GM19463 (cell line): ENCODE data around the gene ALKBH6.

Source experiments
- ATAC-seq: cut with Tn5 transposase; IDR thresholded peaks from one replicate; pipeline ENCODE4 v1.9.1; 2021; ENCODE audit warnings: mild to moderate bottlenecking, moderate library complexity; ENCODE audit not compliant: unreplicated experiment

Gene ALKBH6

DNA sequence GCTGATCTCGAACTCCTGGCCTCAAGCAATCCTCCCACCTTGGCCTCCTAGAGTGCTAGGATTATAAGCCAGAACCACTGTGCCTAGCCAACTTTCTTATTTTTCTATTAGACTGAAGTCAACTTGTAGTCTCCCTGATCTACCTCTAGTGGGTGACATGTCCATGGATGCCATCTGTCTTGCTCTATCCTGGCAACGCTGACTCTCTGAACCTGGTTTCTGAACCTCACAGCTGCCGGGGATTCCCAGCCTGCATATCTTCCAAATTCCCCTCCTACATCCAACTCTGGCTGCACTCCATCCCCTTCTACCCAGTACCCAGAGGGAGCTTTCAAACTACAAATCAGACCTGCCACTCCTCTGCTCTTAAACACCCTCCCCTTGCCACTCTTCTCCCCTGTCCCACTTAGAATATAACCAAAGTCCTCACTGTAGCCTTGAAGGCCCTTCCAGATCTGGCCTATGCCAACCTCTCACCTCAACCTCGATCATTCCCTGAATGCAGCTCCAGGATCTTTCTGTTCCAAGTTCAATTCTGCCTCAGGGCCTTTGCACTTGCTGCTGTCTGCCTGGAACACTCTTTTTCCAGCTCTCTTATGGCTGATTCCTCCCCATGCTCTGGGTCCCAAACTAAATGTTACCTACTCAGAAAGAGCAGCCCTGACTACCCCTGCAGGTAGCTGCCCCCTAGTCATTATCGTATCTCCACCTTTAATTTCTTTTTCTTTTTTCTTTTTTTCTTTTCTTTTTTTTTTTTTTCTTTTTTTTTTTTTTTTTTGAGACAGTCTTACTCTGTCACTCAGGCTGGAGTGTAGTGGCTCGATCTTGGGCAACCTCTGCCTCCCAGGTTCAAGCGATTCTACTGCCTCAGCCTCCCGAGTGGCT is 16.5 kb upstream of the ALKBH6 start:
- ATAC-seq: no peak

GRCh38 chr19:36028313-36029041 is 14.5 kb upstream of the ALKBH6 start:
- ATAC-seq: no peak

DNA sequence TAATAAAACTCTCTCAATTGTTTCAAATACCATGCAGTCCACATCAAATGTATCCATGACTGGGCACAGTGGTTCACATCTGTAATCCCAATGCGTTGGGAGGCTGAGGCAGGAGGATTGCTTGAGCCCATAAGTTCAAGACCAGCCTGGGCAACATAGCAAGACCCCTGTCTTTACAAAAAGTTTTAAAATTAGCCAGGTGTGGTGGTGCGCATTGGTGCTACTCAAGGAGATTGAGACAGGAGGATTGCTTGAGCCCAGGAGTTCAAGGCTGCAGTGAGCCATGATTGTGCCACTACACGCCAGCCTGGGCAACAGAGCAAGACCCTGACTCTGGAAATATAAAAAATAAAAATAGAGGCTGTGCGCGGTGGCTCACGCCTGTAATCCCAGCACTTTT is 13.7 kb upstream of the ALKBH6 start:
- no peak for ATAC-seq

GRCh38 chr19:36026091-36026876 is 12.3 kb upstream of the ALKBH6 start:
- no peak for ATAC-seq

DNA sequence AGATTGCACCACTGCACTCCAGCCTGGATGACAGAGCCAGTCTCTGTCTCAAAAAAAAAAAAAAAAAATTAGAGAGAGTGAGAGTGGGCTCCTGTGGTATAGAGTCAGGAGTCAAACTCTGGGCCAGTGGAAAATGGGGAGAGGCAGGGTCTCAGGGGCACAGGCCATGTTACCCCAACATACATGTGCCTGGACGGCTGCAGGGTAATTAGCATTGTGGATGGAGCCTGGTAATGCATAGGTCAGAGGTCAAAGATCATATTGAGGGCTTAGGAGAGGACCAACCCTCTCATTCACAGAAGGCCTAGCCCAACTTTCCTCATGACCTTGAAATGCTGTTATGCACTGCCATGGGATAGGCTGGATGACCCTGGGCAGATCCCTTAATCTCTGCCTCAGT is 11.5 kb upstream of the ALKBH6 start:
- ATAC-seq: no peak

DNA sequence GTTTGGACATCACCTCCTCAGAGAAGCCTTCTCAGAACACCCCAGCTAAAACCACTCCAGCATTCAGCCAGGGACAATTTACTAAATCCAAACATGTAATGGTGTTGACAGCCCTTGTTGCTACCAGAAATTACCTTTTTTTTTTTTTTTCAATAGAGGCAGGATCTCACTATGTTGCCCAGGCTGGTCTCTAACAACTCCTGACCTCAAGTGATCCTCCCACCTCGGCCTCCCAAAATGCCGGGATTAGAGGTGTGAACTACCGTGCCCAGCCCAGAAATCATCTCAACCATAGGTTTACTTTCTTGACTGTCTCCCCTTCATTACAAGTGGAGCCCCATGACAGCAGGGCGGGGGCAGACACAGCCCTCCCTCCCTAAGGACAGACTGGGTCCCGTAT is 9.4 kb upstream of the ALKBH6 start:
- ATAC-seq: no peak

GRCh38 chr19:36019061-36019670 is 5.2 kb upstream of the ALKBH6 start:
- no peak for ATAC-seq

DNA sequence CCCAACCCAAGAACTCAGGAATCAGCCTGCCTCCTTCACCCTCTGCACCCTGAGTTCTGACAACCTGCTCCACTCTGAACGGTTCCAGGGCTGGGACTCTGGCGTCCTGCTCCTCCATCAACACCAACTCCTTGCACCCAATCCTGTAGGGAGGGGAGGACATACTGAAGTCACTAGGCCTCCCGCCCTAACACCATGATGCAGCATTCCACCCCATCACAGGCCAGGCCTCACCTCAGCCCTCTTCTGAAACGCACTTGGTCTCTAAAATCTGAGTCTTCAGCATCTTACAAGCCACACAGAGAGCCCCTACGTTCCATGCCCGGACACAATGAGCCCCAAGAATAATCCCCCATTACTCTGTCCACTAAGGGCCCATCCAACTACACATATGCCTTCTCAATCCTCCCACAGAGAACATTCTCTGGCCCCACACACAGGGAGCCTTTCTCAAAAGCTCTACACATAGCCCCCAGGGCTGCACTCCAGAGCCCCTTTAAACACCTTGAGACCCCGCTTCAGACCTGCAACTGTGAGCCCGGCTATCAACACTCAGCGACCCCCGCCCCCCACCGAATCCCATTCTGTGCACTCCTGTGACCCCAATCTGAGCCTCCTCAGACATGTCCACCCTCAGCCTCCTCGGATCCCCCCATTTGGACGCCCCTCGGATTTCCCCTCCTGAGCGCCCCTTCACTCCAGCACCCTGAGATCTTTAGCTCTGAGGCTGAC is 567 bp downstream of the ALKBH6 start:
- ATAC-seq: no peak

DNA sequence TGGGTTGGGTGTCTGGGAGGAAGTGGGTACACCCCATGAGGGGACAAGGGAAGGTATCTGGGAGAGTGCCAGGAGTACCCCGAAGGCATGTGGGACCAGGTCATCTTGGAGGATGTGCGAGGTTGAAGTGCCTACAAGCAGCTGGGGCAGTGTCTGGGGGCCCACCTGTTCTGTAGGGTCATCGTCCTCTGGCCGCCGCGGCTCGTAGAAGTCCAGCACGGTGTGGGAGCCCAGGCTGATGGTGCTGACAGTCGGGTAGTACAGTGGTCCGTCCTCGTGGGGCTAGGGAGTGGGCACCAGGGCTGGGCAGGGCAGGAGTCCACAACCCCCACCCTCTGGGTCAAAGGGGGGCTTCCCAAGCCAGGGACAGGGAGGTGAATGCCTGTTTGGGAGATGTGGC is 3.6 kb downstream of the ALKBH6 start:
- ATAC-seq: no peak

DNA sequence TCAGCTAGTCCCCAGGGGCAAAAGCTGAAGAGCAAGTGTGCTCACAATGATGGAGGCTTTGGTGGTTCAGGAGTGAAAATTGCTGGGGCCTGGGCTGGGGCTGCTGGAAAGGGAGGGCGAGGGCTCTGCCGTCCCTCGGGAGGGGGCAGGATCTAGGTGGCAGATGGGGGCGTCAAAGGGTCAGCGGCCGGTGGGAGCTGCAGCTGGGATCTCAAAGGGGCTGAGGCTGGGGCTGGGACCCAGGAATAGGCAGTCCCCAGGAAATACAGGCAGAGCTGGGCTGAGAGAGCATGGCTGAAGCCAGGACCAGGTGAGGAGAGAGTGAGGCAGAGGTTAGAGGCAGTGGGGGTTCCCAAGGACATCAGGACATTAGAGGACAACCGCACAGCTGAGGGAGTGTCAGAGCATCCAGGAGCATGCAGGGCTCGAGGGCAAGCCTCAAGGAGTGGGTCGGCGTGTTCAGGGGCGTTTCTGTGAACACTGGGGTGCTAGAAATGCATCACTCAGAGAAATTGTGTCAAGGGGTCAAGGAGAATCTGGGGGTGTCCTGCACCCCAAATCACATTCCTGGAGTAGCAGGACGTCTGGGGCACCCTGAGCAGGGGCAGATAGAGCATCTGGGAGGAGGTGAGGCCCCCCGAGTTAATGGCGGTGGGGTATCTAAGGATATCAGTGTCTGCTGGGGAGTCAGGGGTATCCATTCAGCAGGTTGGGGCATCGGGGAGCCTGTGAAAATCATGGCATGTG is 4.2 kb downstream of the ALKBH6 start:
- no peak for ATAC-seq

- no peak for ATAC-seq
These were observed 4.8 kb downstream of the ALKBH6 start for GRCh38 chr19:36009220-36009619.

- no peak for ATAC-seq
These were observed 5.6 kb downstream of the ALKBH6 start, which contains the start of gene SYNE4 for GRCh38 chr19:36008336-36008978. TSS of gene SYNE4 (minus strand) at chr19:36008813. CDS start at chr19:36008681, 132 bp downstream.

- no peak for ATAC-seq
These were observed 7.1 kb downstream of the ALKBH6 start for GRCh38 chr19:36006955-36007354.

DNA sequence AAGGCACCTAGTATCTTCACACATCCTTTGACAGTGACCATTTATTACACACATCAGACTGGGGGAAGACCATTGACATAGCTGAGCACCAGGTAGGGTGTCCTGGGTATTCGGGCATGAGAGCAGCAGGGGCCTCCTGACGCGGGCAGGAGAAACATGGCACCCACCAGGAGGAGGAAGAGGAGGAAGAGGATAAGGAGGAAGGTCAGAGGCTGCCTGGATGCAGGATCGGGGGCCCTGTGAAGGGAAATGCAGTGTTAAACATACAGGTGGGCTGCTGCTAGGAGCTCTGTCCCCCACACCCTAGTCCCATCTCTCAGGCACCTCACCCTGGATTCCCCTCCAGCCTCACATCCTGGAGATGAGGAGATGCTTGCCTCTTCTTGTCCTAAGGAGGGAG is 10.7 kb downstream of the ALKBH6 start:
- ATAC-seq: no peak

GRCh38 chr19:36001605-36002004 is 12.4 kb downstream of the ALKBH6 start:
- ATAC-seq: no peak

- no peak for ATAC-seq
These were observed 17.2 kb downstream of the ALKBH6 start for GRCh38 chr19:35996777-35997176.

DNA sequence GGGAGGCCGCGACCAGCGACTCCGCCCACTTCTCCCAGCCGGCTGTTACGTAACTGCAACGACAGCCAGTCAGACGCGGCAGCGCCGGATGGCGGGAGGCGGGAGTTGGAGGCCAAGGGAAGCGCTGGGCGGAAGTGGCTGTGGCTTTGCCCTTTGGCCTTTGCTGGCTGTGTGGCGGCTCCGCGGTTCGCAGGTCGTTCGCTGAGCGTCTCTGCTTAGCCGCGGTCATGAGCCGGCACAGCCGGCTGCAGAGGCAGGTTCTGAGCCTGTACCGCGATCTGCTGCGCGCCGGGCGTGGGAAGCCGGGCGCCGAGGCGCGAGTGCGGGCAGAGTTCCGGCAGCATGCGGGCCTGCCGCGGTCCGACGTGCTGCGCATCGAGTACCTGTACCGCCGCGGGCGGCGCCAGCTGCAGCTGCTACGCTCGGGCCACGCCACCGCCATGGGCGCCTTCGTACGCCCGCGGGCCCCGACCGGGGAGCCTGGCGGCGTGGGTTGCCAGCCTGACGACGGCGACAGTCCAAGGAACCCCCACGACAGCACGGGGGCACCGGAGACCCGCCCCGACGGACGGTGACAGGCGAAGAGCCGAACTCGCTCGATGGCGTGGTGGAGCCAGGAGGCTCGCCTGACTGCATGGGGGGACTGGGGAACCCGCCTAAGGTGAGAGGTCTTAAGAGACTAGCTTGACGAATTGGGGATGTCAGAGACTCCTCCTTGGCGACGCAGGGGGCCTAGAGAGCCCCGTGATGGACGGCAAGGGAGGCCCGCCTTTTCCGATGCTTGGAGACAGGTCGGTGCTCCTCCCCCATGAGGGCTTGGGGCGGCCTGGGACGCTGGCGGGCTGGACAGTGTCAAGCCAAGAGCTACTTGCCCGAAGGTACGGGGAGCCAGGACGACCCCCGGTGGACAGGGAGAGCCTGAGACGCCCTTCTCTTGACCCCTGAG is 18.7 kb downstream of the ALKBH6 start, which contains the start of gene SDHAF1:
Gene SDHAF1, plus strand, starts transcription at position 141 of the 946 bp plus-strand sequence. Its CDS starts 87 bp downstream, at position 228.
- ATAC-seq: peak; percentile 86
